GM21825 (cell line): ENCODE measurements around the gene MSI2.

Experiments used
- ATAC-seq: cut with Tn5 transposase; IDR thresholded peaks from one replicate; pipeline ENCODE4 v1.9.1; 2021; ENCODE audit warnings: mild to moderate bottlenecking, moderate library complexity; ENCODE audit not compliant: unreplicated experiment

MSI2 gene

DNA sequence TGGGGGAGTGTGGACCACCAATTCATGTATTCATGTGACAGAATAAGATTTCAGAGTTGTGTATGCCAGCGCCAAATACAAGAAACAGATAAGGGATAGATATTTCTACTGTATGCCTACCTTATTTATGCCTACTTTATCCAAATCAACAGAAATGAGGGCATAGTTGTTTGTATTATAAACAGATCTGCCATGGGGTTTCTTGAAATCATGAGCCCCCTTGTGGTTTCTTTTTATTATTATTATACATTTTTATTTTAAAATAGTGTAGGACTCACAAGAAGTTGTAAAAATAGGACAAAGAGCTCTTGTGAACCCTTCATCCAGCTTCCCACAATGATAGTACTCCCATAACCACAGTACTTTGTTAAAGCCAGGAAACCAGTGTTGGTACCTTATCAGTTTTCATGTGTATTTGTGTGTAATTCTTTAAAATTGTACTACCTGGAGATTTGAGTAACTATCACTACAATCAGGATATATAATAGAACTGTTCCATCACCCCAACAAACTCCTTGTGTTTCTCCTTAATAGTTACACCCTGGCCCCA is 259.4 kb downstream of the MSI2 start:
- ATAC-seq, result no peak

GRCh38 chr17:57516290-57517230 is 260.2 kb downstream of the MSI2 start:
- no peak for ATAC-seq

DNA sequence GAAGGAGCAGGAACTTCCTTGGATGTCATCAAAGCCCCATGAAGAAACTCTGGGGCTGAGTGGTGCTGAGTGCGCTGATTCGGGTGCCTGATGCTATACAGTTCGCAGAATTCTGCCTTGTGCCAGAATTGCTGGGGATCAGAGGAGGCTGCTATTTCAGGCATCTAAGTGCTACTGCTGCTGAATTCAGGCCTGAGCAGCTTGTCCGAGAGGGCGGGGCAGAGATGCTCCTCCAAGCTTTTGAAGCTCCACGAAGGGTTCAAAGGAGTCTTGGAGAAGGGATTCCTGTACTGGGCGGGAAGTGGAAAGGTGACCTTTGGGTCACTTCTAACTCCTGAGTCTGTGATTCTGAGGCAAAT is 260.9 kb downstream of the MSI2 start:
- no peak for ATAC-seq

DNA sequence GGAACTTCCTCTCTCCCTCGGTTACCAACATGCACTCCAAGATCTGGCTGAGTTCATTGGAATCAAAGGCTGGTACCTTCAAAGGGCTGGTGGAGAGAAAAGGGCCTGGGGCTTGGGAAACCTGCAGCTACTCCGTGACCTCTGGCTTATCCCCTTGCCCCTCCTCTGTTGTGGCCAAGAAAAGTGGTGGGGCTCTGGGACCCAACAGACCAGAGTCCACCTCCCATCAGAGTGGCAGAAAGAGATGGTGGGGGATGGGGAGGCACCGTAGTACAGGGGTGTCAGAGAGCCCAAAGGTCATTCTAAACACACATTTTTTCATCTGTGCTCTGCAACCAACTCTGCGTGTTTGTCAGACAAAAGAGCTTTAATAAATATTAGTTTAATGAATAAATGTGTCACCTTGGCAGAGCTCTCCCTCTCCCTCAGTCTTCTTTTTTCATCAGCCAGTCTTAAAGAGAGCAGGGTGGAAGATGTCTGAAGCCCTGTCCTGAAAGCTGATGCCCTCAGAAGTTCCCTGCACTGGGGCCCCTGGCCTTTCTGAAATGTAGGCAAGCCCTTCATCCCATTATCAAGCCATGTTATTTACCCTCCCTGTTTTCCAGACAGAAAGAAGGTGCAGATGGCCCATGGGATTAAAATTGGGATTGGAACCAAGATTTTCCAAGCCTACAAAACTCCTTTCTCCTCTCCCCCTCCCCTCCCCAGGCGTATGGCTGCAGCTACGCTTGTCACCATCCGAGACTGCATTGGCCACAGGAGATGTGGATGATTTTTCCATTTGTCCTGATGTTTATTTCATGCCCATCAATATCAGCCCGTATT is 261.5 kb downstream of the MSI2 start:
- ATAC-seq, result no peak

GRCh38 chr17:57518587-57519581 is 262.6 kb downstream of the MSI2 start:
- no peak for ATAC-seq

GRCh38 chr17:57519800-57520199 is 263.5 kb downstream of the MSI2 start:
- ATAC-seq, result no peak

- ATAC-seq, result no peak
Measured at GRCh38 chr17:57521606-57522005, 265.3 kb downstream of the MSI2 start.

DNA sequence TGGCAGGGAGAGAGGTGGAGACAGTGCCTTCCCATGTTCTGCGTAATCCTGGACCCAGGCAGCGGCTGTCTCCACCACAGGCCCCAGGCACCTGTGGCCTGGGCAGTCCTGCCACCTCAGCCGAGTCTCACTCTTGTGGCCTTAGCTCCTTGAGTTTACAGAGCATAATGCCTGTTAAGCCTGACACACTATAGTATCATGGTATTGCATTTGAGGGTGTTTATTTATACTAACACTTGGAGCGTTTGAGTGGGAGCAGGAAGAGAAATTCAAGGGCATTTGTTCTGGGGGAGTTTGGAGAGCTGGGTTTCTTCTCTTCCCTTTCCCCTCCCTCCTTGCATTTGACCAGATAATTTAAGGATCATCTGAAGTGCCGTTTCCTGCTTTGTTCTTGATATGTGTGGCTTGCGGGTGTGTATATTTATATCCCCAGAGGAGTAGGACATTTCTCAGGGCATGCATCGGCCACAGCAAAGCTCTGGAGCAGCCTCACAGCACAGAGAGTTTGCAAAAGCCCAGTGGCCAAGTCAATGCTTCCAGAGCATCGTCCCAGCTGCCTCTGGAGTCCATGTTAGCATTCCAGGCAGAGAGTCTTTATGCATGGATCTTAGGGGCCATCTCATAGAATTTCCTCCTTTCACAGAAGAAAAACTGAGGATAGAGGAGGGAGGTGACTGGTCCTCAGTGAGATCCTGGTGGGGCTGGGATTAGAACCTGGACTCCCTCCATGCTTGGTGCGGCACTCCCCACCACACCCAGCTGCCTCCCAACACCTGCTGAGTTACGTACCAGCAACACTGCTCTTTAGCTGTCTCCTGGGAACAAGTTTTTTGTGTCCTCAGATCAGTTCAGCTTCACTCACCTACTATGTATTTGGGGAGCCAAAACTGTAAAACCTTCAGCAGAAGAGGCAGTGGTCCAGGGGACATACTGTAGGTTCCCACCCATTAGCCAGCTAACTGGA is 266.0 kb downstream of the MSI2 start:
- ATAC-seq, result no peak

DNA sequence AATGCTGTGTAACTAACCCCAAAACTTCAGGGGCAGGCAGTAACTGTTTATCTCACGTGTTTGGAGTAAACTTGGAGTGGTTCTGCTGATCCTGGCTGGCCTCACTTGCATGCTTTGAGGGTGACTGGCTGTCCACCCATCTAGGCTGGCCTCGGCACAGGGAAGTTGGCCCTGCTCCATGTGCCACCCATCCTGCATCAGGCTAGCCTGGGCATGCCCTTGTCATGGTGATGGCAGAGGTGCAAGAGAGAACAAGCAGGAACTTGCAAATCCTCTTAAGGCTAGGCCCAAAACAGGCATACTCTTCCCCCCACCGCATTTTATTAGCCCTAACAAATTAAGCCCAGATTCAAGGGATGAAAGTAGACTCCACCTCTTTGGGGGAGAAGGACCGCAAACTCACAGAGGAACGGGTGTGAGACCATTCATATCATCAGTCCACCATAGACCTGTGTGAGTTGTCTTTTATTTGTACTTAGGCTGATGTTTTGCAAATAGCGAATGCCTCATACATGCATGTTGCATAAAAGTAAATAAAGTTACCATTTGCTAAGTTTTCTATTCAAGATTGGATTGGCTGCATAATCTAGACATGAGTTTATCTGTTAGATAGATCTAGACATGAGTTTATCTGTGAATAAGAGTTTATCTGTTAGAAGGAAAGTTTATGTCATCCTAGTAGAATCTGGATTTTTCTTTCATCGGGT is 267.8 kb downstream of the MSI2 start:
- ATAC-seq, result no peak

DNA sequence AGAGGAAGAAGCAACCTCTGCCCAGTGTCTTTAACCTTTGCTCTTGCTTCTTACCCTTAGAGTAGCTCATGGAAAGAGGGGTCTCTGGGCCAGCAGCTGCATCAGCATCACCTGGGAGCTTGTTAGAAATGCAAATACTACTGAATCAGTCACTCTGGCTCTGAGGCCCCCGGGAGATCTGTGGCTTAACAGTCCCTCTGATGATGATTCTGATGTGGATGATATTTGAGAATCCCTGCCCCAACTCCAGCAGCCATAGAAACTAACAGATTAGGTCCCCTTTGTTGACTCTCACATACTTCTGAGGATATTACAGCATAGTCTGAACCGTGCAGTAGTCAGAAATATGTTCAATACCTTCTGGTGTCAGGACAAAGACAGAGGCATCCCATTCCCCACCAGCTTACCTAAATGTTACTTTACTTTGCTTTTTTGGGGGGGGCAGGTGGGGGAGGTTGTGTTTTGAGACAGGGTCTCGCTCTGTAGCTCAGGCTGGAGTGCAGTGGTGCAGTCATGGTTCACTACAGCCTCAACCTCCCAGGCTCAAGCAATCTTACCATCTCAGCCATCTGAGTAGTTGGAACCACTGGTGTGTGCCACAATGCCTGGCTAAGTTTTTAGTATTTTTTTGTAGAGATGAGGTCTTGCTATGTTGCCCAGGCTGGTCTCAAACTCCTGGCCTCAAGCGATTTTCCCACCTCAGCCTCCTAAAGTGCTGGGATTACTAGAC is 268.7 kb downstream of the MSI2 start:
- no peak for ATAC-seq

- no peak for ATAC-seq
Measured at GRCh38 chr17:57527221-57528057, 271.1 kb downstream of the MSI2 start.

DNA sequence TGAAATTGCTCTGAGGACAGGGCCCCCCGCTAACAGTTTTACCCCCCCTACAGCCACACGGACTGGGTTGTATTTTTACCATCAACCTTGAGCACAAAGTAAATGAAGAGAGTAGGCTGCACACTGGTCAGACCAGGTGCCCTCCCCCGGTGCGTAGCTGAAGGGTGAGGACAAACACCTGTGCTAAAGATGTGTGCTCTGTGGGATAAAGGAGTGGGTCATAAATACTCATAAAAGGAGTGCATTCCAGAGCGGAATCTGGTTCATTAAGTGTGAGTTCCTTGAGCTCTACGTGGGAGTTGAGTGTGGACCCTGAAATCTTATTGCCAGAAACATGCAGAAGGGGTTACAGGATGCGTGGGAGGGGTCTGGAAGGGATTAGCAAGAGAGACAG is 271.7 kb downstream of the MSI2 start:
- no peak for ATAC-seq

DNA sequence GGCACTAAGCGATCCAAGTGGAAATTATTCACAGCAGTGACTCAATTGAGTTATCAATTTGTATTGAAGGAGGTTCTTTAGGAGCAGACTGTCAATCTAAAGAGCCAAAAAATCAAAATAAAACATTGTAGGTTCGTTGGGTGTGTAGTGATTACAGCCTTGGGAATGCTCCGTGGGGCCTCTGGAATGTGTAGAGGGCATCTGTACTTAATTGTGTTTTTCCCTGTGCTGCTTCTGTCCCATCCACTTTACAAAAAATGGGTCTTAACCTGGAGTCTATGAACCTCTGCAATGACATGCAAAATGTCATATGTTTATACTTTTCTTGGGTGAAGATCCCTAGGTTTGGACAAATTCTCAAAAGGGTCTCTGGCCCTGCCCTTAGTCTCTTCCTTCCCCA is 273.7 kb downstream of the MSI2 start:
- ATAC-seq, result no peak

DNA sequence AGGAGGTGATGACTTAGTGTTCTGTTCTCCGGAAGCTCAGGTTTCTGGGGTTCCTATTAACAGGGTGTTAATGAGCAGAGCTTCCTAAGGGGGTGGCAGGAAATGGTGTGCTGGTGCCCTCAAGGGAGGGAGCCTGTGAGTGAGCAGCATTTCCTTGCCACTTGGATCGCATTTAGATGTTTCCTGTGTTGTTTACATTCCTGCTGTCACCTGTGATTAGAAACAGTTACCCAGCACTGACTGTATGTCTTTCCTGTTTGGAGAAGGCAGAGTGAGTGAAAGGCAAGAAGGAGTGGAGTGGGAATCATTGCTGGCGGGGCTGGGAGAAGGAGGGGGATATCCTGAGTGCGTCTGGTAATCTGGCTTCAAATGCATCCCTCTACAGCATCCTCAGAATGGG is 274.2 kb downstream of the MSI2 start:
- no peak for ATAC-seq

- no peak for ATAC-seq
Measured at GRCh38 chr17:57531078-57531477, 274.8 kb downstream of the MSI2 start.

DNA sequence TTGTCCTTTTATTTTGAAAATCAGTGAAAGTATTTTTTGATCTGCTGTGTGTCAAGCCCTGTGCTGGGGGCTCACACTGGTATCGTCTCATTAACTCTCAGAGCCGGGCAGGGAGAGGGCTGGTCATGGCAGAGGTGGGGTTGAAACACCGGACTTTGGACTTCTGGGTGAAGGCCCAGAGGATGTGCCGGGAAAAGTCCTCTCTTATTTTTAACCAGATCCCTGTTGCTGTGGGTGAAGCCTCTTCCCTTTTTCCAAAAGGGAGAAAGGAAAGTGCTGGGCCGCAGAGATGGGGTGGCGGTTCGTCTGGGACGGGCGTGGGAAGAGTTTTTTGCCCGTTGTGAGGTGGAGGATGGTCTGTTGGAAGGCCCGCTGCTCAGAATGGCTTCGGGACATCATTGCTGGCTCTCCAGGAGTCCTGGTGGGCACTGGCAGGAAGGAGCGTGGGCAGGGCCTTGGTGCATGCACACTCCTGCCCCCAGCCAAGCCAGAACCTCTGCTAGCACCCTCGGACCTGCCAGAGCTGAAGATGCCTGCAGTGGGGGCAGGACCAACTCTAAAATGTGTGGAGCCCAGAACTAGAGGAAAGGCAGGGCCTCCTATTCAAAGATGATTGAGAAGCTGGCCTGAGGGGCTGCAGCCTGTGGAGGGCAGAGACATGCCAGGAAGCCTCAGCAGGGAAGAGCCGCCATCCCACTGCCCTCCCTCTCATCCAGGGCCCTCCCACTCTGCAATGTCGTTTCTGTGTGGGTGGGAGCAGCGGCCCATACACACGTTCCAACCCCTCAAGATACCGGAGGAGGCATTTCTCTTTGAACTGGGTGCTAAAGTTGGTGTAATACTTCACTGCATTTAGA is 275.6 kb downstream of the MSI2 start:
- no peak for ATAC-seq
